ENCODE data around the gene DIS3L2.
"Not testable (repeated sequence)": the region's sequence is repeated elsewhere in the genome, so short reads cannot be mapped to it uniquely, and the experiment has no call there.

Gene DIS3L2

GRCh38 chr2:232325324-232326273 lies 364.1 kb downstream of the DIS3L2 start:
- DNase-seq: no peak

DNA sequence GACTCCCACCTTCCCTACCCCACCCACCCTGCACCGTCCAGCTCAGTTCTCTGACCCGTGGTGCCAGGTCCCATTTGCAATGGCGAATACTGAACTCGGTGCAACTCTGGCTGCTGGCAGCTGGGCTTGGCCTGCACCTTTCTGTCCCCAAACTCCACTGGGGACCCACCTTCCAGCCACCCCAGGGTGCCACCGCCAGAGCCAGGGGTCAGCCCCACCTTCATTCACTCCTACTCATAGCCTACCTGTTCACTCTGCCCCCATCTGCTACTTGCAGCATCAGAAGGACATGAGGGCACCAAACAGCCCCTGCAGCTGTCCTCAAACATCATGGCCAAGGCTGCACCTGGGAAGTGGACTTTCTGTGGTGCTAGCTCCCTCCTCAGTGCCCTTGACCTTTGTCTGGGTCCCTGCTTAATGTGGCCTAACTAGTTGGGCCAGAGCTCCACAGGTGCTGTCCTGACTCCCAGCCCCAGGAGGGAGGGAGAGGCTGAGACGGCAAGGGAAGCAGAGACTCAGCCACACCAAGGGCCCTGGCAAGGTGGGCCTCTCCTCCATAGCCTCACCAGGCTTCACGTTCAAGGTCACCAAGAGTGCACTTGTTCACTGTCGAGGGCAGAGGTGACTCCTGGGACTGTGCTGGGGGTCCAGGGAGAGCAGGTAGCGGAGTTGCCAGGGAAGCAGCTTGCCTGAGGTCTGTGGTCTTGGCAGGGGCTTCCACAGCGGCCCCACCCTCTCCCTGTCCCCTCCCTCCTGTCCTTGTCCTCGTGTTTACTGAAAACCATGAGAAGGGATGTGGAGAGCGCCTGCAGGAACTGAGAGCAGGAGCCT lies 365.0 kb downstream of the DIS3L2 start:
- not testable (repeated sequence) for DNase-seq

- DNase-seq: no peak
Observed at GRCh38 chr2:232327105-232328031, 365.9 kb downstream of the DIS3L2 start.

GRCh38 chr2:232328032-232328422 lies 366.5 kb downstream of the DIS3L2 start:
- no peak for DNase-seq

- no peak for DNase-seq
Observed at GRCh38 chr2:232328516-232329460, 367.3 kb downstream of the DIS3L2 start.

GRCh38 chr2:232329716-232330067 lies 368.2 kb downstream of the DIS3L2 start:
- DNase-seq: no peak

- no peak for DNase-seq
Observed at GRCh38 chr2:232330068-232330999, 368.8 kb downstream of the DIS3L2 start.

- DNase-seq: not testable (repeated sequence)
Observed at GRCh38 chr2:232331061-232331460, 369.5 kb downstream of the DIS3L2 start.

- DNase-seq: not testable (repeated sequence)
Observed at GRCh38 chr2:232331641-232332040, 370.1 kb downstream of the DIS3L2 start.

DNA sequence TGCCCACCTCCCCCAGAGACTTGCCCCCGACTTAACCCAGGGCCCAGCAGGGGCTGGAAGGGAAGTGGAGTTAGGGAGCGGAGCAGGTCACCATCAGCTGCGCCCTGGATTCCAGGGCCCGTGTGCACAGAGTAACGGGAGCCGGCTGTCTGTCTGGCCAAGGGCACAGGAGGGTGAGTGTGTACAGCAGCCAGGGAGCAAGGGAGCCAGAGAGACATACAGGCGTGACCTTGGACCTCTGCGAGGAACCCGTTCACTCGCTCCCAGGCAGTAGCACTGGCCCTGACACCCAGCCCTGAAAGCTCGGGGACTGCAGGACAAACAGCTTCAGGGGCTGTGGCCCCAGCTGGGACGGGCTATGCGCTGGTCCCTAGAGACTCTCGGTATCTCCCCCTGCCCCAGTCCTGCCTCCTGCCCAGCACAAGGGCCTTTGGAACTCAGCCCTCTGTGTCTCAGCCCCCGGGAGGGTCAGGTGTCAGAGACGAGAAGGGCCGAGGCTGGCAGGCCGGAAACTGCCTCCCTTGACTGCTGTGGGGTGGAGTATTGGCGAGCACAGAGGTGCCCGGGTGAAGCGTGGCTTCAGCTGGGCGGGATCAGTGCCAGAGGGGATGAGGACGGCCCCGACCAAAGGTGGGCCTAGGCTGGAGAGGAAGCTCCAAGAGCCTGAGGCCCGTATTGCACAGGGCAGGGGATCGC lies 370.9 kb downstream of the DIS3L2 start:
- DNase-seq: not testable (repeated sequence)

GRCh38 chr2:232332940-232333259 lies 371.4 kb downstream of the DIS3L2 start:
- DNase-seq: no peak

DNA sequence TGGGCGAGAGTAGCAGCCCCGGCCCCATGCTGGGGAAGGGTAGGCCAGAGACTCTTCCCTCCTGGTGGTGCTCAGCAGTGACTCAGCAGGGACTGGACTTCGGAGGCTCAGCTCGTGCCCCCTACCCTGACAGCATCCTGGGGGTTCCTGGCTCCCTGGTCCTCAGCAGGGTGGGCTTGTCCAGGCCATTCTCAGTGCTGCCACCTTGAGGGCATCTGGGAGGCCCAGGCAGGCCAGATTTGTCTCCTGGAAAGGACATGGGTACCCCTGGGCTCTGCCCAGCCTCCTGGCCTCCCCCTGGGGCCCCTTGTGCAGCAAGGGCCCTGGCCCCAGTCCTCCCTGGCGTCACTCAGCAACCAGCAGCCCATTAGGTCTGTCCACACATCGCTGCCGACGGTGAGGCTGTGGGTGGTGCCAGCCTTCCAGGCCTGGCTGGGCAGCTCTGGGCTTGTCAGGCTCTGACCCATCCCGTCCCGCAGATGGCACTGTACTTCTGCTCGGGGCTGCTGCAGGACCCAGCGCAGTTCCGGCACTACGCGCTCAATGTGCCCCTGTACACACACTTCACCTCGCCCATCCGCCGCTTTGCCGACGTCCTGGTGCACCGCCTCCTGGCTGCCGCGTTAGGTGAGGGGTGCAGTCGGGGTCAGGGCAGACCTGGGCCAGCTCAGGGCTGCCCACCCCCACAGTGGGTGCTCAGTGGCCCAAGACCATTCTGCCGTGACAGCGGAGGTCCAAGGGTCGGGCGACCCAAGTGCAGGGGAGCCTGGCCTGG lies 372.0 kb downstream of the DIS3L2 start:
- DNase-seq: no peak

DNA sequence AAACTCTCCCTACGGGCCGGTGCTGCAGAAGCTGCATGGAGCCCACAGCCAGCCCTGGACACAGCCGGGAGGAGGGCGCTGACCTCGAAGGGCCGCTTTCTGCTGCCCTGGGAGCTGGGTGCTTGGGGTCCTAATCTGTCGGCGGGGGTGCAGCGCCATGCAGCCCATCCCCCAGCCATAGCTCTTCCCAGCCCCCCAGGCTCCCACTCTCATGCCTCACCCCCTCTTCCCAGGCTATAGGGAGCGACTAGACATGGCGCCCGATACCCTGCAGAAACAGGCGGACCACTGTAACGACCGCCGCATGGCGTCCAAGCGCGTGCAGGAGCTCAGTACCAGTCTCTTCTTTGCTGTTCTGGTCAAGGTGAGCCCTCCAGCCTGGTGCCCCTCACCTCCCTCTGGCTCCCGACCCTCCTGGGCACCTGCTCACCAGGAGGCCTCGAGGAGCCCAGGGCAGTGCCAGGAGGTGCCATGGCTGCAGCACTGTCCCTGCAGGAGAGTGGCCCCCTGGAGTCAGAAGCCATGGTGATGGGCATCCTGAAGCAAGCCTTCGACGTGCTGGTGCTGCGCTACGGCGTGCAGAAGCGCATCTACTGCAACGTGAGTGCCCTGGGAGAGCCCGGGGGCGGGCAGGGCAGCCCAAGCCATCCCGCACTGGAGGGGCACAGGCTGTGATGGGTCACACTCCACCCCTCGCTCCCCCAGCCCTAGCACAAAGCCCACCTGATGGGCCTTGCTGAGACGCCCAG lies 372.8 kb downstream of the DIS3L2 start:
- not testable (repeated sequence) for DNase-seq

- DNase-seq: not testable (repeated sequence)
Observed at GRCh38 chr2:232334885-232335205, 373.3 kb downstream of the DIS3L2 start.

- not testable (repeated sequence) for DNase-seq
Observed at GRCh38 chr2:232335206-232335858, 373.8 kb downstream of the DIS3L2 start.

DNA sequence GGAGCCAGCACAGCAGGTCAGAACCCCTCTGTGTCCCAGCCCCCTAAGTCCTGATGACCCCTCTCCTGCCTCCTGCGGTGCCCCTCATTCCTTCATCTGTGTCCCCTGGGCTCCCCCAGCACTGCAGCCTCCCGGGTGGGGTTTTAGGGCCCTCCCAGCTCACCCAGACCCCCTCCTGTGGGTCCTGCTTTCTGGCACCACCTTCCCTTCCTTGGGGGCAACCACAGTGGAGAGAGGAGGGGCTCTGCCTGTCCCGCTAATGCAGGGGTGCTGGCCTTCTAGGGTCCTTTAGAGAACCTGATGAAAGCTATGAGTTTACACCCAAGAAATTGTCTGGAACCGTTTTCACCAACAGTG lies 374.3 kb downstream of the DIS3L2 start:
- no peak for DNase-seq

- no peak for DNase-seq
Observed at GRCh38 chr2:232336241-232336736, 374.8 kb downstream of the DIS3L2 start.
